Inflammatory macrophage treated with lipopolysaccharide for 1 hour (primary cell): Measurements from ENCODE around the gene SRSF3.

Source experiments
- DNase-seq, 2 donors: peaks; one replicate each; pipeline ENCODE4 v3.0.0-alpha.2; 2020 to 2022

The SRSF3 gene

GRCh38 chr6:36624461-36625157 lies 30.4 kb downstream of the SRSF3 start:
- DNase-seq = no peak

GRCh38 chr6:36625158-36625919 lies 31.2 kb downstream of the SRSF3 start:
- DNase-seq = no peak

GRCh38 chr6:36626636-36627035 lies 32.5 kb downstream of the SRSF3 start:
- no peak for DNase-seq

GRCh38 chr6:36627141-36627540 lies 33.0 kb downstream of the SRSF3 start:
- no peak for DNase-seq

- peak; percentile 62 to 80 for DNase-seq
Observed at GRCh38 chr6:36627801-36628246, 33.7 kb downstream of the SRSF3 start.

- DNase-seq = no peak
Observed at GRCh38 chr6:36629784-36630183, 35.6 kb downstream of the SRSF3 start.

GRCh38 chr6:36631326-36632011 lies 37.3 kb downstream of the SRSF3 start:
- no peak for DNase-seq

- no peak for DNase-seq
Observed at GRCh38 chr6:36633370-36633769, 39.2 kb downstream of the SRSF3 start.

- DNase-seq = no peak
Observed at GRCh38 chr6:36633915-36634314, 39.8 kb downstream of the SRSF3 start.

- no peak for DNase-seq
Observed at GRCh38 chr6:36634317-36635108, 40.4 kb downstream of the SRSF3 start.

GRCh38 chr6:36636283-36636682 lies 42.1 kb downstream of the SRSF3 start:
- DNase-seq = no peak

- no peak for DNase-seq
Observed at GRCh38 chr6:36636687-36637418, 42.7 kb downstream of the SRSF3 start.

- DNase-seq = no peak
Observed at GRCh38 chr6:36638579-36638978, 44.4 kb downstream of the SRSF3 start.

GRCh38 chr6:36639171-36639808 lies 45.1 kb downstream of the SRSF3 start:
- DNase-seq = no peak

GRCh38 chr6:36641543-36641942 lies 47.4 kb downstream of the SRSF3 start:
- DNase-seq = no peak

- DNase-seq = no peak
Observed at GRCh38 chr6:36642913-36643817, 49.0 kb downstream of the SRSF3 start.

GRCh38 chr6:36643977-36644376 lies 49.8 kb downstream of the SRSF3 start:
- no peak for DNase-seq

GRCh38 chr6:36649086-36649485 lies 54.9 kb downstream of the SRSF3 start:
- DNase-seq = no peak

- DNase-seq = no peak
Observed at GRCh38 chr6:36649701-36650484, 55.7 kb downstream of the SRSF3 start.
